Measurements from ENCODE around the gene ERI3. TPM values are rescaled to one million over a fixed set of nuclear protein-coding genes. Genes with fewer than 3 reads are reported as not detected.

Gene ERI3
- total RNA-seq, 4 donors from 2014 or later = 11.2 to 30.4 (median 20.8) TPM

DNA sequence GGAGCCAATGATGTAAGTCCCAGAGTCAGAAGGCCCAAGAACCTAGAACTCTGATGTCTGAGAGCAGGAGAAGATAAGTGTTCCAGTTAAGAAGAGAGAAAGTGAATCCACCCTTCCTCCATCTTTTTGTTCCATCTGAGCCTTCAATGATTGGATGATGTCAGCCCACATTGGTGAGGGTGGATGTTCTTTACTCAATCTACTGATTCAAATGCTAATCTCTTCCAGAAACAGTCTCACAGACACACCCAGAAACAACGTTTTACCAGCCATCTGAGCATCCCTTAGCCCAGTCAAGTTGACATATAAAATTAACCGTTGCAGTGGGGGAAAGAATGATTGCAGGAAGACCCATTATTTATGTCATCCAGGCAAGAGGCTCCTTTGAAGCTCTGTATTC is 33.5 kb upstream of the ERI3 start:
- intact Hi-C loops (cut with DNase I; ENCODE audit: low total_unique reads) = no loop called here
- no peak overlapping the region for H3K27ac ChIP-seq

DNA sequence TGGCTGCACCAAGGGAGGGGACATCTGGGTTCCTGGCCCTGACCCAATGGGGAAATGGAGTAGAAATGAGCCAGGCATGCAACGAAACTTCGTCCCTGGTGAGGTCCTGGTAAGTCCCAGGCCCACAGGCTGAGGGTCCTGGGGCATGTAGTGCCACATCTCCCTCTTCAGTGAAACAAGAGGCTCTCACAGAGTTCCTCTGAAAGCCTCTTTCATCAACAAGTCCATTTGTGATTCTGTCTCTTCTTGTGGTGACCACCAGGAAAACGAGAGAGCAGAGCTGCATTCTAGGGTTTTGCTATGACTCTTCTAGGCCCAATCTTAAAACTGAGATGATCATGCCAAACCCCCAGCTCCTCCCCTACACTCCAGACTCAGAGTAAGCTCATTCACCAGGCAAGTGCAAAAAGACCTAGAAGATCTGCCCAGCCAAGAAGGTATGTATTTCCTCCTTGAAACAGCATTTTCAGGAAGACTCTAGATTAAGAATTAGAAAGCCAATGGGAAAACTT is 25.7 kb upstream of the ERI3 start:
- WGBS, 2 donors (ENCODE audit: low coverage in 1 of 2) = 69% methylated on average over 3 of the region's 3 CpGs; no CpG with 5 or more reads in 1 of the 2 donors
- Histone ChIP-seq H3K4me1 (no peaks in the 10 kb centered on the region), H3K9me3 (no peaks in the 10 kb centered on the region), H3K27me3 (peaks cover 15% of the 10 kb centered on the region), H3K36me3 (no peaks in the 10 kb centered on the region), H3K27ac (no peak overlapping the region), H3K4me3 (no peak overlapping the region)
- DNase-seq = no peak
- in situ Hi-C loops (cut with MboI; ENCODE audit: low pct_ligation_motif_present in 1 of 4, low pct_unique_long_range_greater_than_20kb in 1 of 4, low sequenced_read_pairs in 3 of 4) (loop anchor here in 1 of 4 donors (10.0 kb wide), 1 partner anchor 204 kb away; no protein-coding TSS in a partner anchor), intact Hi-C loops (cut with DNase I; ENCODE audit: low total_unique reads) (no loop called here)
- TF ChIP-seq POLR2A (IDR thresholded peaks at IDR 0.05) (no peak), POLR2AphosphoS5 (IDR thresholded peaks at IDR 0.05) (no peak), EP300 (IDR thresholded peaks at IDR 0.05; ENCODE audit: low read depth) (no peak)
- TF ChIP-seq, protein P1, sequence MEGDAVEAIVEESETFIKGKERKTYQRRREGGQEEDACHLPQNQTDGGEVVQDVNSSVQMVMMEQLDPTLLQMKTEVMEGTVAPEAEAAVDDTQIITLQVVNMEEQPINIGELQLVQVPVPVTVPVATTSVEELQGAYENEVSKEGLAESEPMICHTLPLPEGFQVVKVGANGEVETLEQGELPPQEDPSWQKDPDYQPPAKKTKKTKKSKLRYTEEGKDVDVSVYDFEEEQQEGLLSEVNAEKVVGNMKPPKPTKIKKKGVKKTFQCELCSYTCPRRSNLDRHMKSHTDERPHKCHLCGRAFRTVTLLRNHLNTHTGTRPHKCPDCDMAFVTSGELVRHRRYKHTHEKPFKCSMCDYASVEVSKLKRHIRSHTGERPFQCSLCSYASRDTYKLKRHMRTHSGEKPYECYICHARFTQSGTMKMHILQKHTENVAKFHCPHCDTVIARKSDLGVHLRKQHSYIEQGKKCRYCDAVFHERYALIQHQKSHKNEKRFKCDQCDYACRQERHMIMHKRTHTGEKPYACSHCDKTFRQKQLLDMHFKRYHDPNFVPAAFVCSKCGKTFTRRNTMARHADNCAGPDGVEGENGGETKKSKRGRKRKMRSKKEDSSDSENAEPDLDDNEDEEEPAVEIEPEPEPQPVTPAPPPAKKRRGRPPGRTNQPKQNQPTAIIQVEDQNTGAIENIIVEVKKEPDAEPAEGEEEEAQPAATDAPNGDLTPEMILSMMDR (IDR thresholded peaks at IDR 0.05) = no peak

More for the DNA sequence above, 33.5 kb upstream of the ERI3 start:
- Histone ChIP-seq H3K36me3 (no peaks in the 10 kb centered on the region), H3K4me3 (no peak overlapping the region), H3K4me1 (no peaks in the 10 kb centered on the region), H3K27me3 (peaks cover 71% of the 10 kb centered on the region), H3K9me3 (no peaks in the 10 kb centered on the region)
- in situ Hi-C loops (cut with MboI; ENCODE audit: low pct_ligation_motif_present in 1 of 4, low pct_unique_long_range_greater_than_20kb in 1 of 4, low sequenced_read_pairs in 3 of 4) = loop anchor here in 1 of 4 donors (10.0 kb wide), 1 partner anchor 196 kb away; no protein-coding TSS in a partner anchor
- DNase-seq = no peak
- TF ChIP-seq, protein P1 (IDR thresholded peaks at IDR 0.05) = no peak
- TF ChIP-seq POLR2A (IDR thresholded peaks at IDR 0.05) (no peak), EP300 (IDR thresholded peaks at IDR 0.05; ENCODE audit: low read depth) (no peak), POLR2AphosphoS5 (IDR thresholded peaks at IDR 0.05) (no peak)
- 26% methylated on average over 2 of the region's 2 CpGs; no CpG with 5 or more reads in 1 of the 2 donors for WGBS, 2 donors (ENCODE audit: low coverage in 1 of 2)

DNA sequence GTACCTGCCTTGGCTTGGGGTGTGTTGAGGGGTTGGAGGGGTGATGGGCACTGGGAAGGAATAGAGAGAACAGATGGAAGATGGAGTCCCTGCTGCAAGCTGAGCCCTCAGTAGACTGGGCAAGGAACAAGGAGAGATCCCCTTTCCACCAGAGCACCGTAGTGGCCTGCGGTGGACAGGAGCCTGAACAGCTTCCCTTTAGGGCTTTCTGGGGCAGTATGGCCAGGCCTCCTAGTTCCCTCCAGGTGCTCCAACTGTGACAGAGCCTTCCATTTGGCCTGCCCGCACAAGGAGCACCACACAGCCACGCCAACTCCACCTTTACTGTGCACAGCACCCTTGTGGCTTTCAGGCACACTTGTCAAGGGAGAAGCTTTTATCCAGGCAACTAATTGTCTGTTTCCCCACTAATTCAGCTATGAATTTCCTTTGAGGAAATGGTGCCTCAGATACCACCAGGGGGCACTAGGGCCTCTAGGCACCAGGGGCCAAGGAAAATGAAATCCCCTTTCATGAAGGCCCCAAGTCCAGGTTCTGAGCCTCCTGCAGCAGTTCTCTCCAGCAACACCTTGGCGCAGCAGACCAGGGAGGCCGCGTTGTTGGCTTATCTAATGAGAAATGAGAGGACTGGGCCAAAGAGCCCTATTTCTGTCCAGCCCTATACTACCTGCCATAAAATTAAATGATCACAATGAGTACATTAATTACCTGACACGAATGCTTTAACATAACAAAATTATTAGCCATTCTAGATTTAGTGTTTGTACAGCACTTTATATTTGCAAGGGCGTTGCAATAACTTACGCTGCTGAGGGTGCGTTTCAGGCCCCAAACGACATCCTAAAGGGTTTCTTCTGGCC is 23.1 kb upstream of the ERI3 start:
- DNase-seq = peak; percentile 24
- intact Hi-C loops (cut with DNase I; ENCODE audit: low total_unique reads) (loop anchor here (10.0 kb wide), 1 partner anchor 217 kb away; no protein-coding TSS in a partner anchor), in situ Hi-C loops (cut with MboI; ENCODE audit: low pct_ligation_motif_present in 1 of 4, low pct_unique_long_range_greater_than_20kb in 1 of 4, low sequenced_read_pairs in 3 of 4) (loop anchor here in 3 of 4 donors (10.0 kb wide), 2 partner anchors 217 to 227 kb away; no protein-coding TSS in a partner anchor)
- Histone ChIP-seq H3K27me3 (peaks cover 3% of the 10 kb centered on the region), H3K4me3 (no peak overlapping the region), H3K36me3 (no peaks in the 10 kb centered on the region), H3K9me3 (no peaks in the 10 kb centered on the region), H3K27ac (no peak overlapping the region), H3K4me1 (no peaks in the 10 kb centered on the region)
- TF ChIP-seq POLR2AphosphoS5 (IDR thresholded peaks at IDR 0.05) (no peak), POLR2A (IDR thresholded peaks at IDR 0.05) (no peak)
- TF ChIP-seq, protein P1 (IDR thresholded peaks at IDR 0.05) = peak; percentile 43 to 60 (median 49)
- 70 to 81% methylated on average over 5 to 12 of the region's 12 CpGs for WGBS, 2 donors (ENCODE audit: low coverage in 1 of 2)

DNA sequence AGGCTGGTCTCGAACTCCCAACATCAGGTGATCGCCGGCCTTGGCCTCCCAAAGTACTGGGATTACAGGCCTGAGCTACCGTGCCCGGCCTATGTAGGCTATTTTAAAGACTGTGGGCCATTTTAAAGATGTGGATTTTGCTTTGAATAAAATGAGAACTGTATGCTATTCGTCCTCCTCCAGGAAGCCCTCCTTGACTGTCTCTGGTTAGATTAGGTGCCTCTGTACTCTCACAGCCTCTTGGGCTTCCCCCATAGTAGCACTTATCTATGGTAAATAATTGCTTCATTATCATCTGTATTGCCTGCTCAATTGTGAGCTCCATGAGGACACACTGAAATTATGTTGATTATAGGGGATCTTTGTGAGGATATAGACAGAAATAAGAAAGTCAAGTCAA is 20.5 kb upstream of the ERI3 start:
- in situ Hi-C loops (cut with MboI; ENCODE audit: low pct_ligation_motif_present in 1 of 4, low pct_unique_long_range_greater_than_20kb in 1 of 4, low sequenced_read_pairs in 3 of 4) = loop anchor here in 3 of 4 donors (10.0 kb wide), 2 partner anchors 219 to 229 kb away; no protein-coding TSS in a partner anchor
- Histone ChIP-seq H3K27ac (no peak overlapping the region), H3K4me3 (no peak overlapping the region), H3K4me1 (no peaks in the 10 kb centered on the region), H3K9me3 (no peaks in the 10 kb centered on the region), H3K27me3 (no peaks in the 10 kb centered on the region), H3K36me3 (no peaks in the 10 kb centered on the region)
- TF ChIP-seq, protein P1 (IDR thresholded peaks at IDR 0.05) = no peak
- TF ChIP-seq EP300 (IDR thresholded peaks at IDR 0.05; ENCODE audit: low read depth) = no peak
- no peak for TF ChIP-seq POLR2AphosphoS5 (IDR thresholded peaks at IDR 0.05)
- no peak for TF ChIP-seq POLR2A (IDR thresholded peaks at IDR 0.05)
- DNase-seq = no peak
- 90 to 100% methylated on average over 3 to 6 of the region's 6 CpGs for WGBS, 2 donors (ENCODE audit: low coverage in 1 of 2)
- intact Hi-C loops (cut with DNase I; ENCODE audit: low total_unique reads) = loop anchor here (10.0 kb wide), 1 partner anchor 219 kb away; no protein-coding TSS in a partner anchor
